WTC11 (cell line): Measurements from ENCODE around the gene NPAS2.

Experiments
- CTCF ChIP-seq: fragments of 200-600 bp; IDR thresholded peaks from 2 replicates; pipeline ENCODE4 v1.8.0; 2022; ENCODE audit warnings: antibody characterized with exemption
- JUN ChIP-seq: sonication (generic); formaldehyde crosslinking; IDR thresholded peaks from 2 replicates; pipeline ENCODE4 v1.8.0; 2023; ENCODE audit warnings: mild to moderate bottlenecking, missing genetic modification reagents
- MAX ChIP-seq: sonication (generic); formaldehyde crosslinking; IDR thresholded peaks from 2 replicates; pipeline ENCODE4 v1.8.0; 2022; ENCODE audit warnings: mild to moderate bottlenecking, missing genetic modification reagents
- NR2C2 ChIP-seq: sonication (generic); formaldehyde crosslinking; IDR thresholded peaks from 2 replicates; pipeline ENCODE4 v1.8.0; 2022; ENCODE audit warnings: mild to moderate bottlenecking, missing genetic modification reagents
- RELA ChIP-seq: sonication (generic); formaldehyde crosslinking; IDR thresholded peaks from 2 replicates; pipeline ENCODE4 v1.8.1; 2022; ENCODE audit warnings: missing genetic modification reagents, mild to moderate bottlenecking, borderline replicate concordance
- SMAD4 ChIP-seq: sonication (generic); formaldehyde crosslinking; IDR thresholded peaks from 2 replicates; pipeline ENCODE4 v1.8.0; 2022; ENCODE audit warnings: mild to moderate bottlenecking, missing genetic modification reagents
- TF ChIP-seq, protein P1 (sequence below): sonication (generic); formaldehyde crosslinking; IDR thresholded peaks from 2 replicates; pipeline ENCODE4 v1.8.1; 2023; ENCODE audit warnings: mild to moderate bottlenecking, missing genetic modification reagents, moderate library complexity
- TF ChIP-seq, protein P2 (sequence below): sonication (generic); formaldehyde crosslinking; IDR thresholded peaks from 2 replicates; pipeline ENCODE4 v1.8.1; 2023; ENCODE audit warnings: mild to moderate bottlenecking, missing genetic modification reagents, moderate library complexity
- TF ChIP-seq, protein P3 (sequence below): sonication (generic); formaldehyde crosslinking; IDR thresholded peaks from 2 replicates; pipeline ENCODE4 v1.8.1; 2023; ENCODE audit warnings: mild to moderate bottlenecking, missing genetic modification reagents, borderline replicate concordance

DNA sequence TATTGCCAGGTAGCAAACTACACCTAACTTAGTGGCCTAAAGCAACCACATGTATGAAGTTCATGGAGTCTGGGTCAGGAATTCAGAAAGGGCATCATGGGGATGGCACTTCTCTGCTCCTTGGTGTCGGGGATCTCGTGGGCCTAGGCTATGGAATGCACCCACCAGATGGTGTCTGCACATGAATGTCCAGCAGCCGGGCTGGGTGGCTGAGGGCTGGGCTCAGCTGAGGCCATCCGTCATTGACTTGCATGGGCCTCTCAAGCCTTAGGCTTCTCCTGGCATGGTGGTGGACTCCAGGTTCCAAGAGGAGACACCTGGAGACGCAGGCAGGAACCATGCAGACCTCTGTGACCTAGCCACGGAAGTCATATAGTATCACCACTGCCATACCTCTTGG, 156.1 kb downstream of the NPAS2 start:
- TF ChIP-seq, protein P1, sequence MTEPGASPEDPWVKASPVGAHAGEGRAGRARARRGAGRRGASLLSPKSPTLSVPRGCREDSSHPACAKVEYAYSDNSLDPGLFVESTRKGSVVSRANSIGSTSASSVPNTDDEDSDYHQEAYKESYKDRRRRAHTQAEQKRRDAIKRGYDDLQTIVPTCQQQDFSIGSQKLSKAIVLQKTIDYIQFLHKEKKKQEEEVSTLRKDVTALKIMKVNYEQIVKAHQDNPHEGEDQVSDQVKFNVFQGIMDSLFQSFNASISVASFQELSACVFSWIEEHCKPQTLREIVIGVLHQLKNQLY (CRISPR knock-in tag), result no peak
- no peak for TF ChIP-seq CTCF
- no peak for TF ChIP-seq RELA (CRISPR knock-in tag)
- no peak for TF ChIP-seq MAX (CRISPR knock-in tag)
- TF ChIP-seq JUN (CRISPR knock-in tag), result no peak
- TF ChIP-seq NR2C2 (CRISPR knock-in tag), result no peak
- TF ChIP-seq, protein P2, sequence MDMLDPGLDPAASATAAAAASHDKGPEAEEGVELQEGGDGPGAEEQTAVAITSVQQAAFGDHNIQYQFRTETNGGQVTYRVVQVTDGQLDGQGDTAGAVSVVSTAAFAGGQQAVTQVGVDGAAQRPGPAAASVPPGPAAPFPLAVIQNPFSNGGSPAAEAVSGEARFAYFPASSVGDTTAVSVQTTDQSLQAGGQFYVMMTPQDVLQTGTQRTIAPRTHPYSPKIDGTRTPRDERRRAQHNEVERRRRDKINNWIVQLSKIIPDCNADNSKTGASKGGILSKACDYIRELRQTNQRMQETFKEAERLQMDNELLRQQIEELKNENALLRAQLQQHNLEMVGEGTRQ (CRISPR knock-in tag), result no peak
- TF ChIP-seq SMAD4 (CRISPR knock-in tag), result no peak
- TF ChIP-seq, protein P3, sequence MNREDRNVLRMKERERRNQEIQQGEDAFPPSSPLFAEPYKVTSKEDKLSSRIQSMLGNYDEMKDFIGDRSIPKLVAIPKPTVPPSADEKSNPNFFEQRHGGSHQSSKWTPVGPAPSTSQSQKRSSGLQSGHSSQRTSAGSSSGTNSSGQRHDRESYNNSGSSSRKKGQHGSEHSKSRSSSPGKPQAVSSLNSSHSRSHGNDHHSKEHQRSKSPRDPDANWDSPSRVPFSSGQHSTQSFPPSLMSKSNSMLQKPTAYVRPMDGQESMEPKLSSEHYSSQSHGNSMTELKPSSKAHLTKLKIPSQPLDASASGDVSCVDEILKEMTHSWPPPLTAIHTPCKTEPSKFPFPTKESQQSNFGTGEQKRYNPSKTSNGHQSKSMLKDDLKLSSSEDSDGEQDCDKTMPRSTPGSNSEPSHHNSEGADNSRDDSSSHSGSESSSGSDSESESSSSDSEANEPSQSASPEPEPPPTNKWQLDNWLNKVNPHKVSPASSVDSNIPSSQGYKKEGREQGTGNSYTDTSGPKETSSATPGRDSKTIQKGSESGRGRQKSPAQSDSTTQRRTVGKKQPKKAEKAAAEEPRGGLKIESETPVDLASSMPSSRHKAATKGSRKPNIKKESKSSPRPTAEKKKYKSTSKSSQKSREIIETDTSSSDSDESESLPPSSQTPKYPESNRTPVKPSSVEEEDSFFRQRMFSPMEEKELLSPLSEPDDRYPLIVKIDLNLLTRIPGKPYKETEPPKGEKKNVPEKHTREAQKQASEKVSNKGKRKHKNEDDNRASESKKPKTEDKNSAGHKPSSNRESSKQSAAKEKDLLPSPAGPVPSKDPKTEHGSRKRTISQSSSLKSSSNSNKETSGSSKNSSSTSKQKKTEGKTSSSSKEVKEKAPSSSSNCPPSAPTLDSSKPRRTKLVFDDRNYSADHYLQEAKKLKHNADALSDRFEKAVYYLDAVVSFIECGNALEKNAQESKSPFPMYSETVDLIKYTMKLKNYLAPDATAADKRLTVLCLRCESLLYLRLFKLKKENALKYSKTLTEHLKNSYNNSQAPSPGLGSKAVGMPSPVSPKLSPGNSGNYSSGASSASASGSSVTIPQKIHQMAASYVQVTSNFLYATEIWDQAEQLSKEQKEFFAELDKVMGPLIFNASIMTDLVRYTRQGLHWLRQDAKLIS (CRISPR knock-in tag), result no peak
